Endodermal cell (in vitro differentiated cells): Measurements from ENCODE around the gene RGL1. TPM values are rescaled to one million over a fixed set of nuclear protein-coding genes. Genes with fewer than 3 reads are reported as not detected.

ENCODE experiments used
- DNase-seq: peaks from one replicate; pipeline ENCODE4 v3.0.0-alpha.2; 2017
- H3K27ac ChIP-seq: 2 replicates; pipeline ENCODE4 v1.5.1; 2013; ENCODE audit warnings: mild to moderate bottlenecking, low read depth, low read length, moderate library complexity
- H3K27me3 ChIP-seq: 2 replicates; pipeline ENCODE4 v1.6.1; 2013; ENCODE audit warnings: mild to moderate bottlenecking, low read length, moderate library complexity; ENCODE audit not compliant: insufficient read depth, control insufficient read depth, poor library complexity, severe bottlenecking
- H3K36me3 ChIP-seq: 2 replicates; pipeline ENCODE4 v1.7.0; 2013; ENCODE audit warnings: mild to moderate bottlenecking, low read length, moderate library complexity; ENCODE audit not compliant: control insufficient read depth, insufficient read depth
- H3K4me1 ChIP-seq: one replicate; pipeline ENCODE4 v1.7.0; 2013; ENCODE audit warnings: low read length; ENCODE audit not compliant: control insufficient read depth, insufficient read depth
- H3K4me3 ChIP-seq: 2 replicates; pipeline ENCODE4 v1.5.1; 2013; ENCODE audit warnings: mild to moderate bottlenecking, low read length, moderate library complexity
- H3K9ac ChIP-seq: 2 replicates; pipeline ENCODE4 v1.6.1; 2013; ENCODE audit warnings: mild to moderate bottlenecking, low read length, moderate library complexity; ENCODE audit not compliant: poor library complexity, severe bottlenecking; ENCODE audit errors: extremely low read depth
- H3K9me3 ChIP-seq: 2 replicates; pipeline ENCODE4 v1.6.1; 2013; ENCODE audit warnings: mild to moderate bottlenecking, low read length, moderate library complexity; ENCODE audit not compliant: control insufficient read depth
- H3K27ac Mint-ChIP-seq: 2 replicates; pipeline ENCODE4 v1.8.0; 2020; ENCODE audit warnings: mixed read lengths
- H3K27me3 Mint-ChIP-seq: 2 replicates; pipeline ENCODE4 v1.8.0; 2021; ENCODE audit warnings: mild to moderate bottlenecking, mixed read lengths; ENCODE audit not compliant: insufficient read depth
- H3K36me3 Mint-ChIP-seq: 2 replicates; pipeline ENCODE4 v1.8.0; 2020; ENCODE audit warnings: low read depth, mixed read lengths
- H3K4me1 Mint-ChIP-seq: 2 replicates; pipeline ENCODE4 v1.8.0; 2020; ENCODE audit warnings: mixed read lengths
- H3K4me3 Mint-ChIP-seq: 2 replicates; pipeline ENCODE4 v1.8.0; 2020; ENCODE audit warnings: mild to moderate bottlenecking, moderate library complexity, mixed read lengths
- H3K9me3 Mint-ChIP-seq: 2 replicates; pipeline ENCODE4 v1.8.0; 2020; ENCODE audit warnings: mild to moderate bottlenecking, mixed read lengths
- CTCF ChIP-seq: fragments of 200-600 bp; sonication (generic); conservative IDR thresholded peaks from 2 replicates; pipeline ENCODE4 v1.5.0; 2021; ENCODE audit warnings: antibody characterized with exemption, mild to moderate bottlenecking
- WGBS, 2 experiments: methylation state at CpG; one replicate each; pipeline versions ENCODE4 v1.1.5 to v1.1.7; 2013; ENCODE audit warnings: missing lambda C conversion rate in 2 of 2, mixed read lengths in 1 of 2; ENCODE audit not compliant: insufficient coverage in 1 of 2, insufficient read length in 1 of 2; 5-methylcytosine and 5-hydroxymethylcytosine counted together
- total RNA-seq, 2 donors: library from RNA; stranded (reverse); fragmentation: NEBNext Ultra II Directional in 1 of 2; extraction: Animal tissue kit (Norgen Biotek cat#: 25700) in 1 of 2; gene quantifications; 2 replicates in 1 of 2; 3 replicates in 1 of 2; pipeline ENCODE4 v1.2.1, GENCODE V29; 2021

Gene RGL1
- total RNA-seq, 2 donors from 2014 or later: 0.15 to 2.6 TPM

GRCh38 chr1:183962903-183963302 is 158.0 kb downstream of the RGL1 start:
- Mint-ChIP-seq H3K36me3 (no peaks in the 10 kb centered on the region), H3K27me3 (peaks cover 1% of the 10 kb centered on the region), H3K27ac (no peak overlapping the region), H3K9me3 (no peaks in the 10 kb centered on the region), H3K4me1 (no peaks in the 10 kb centered on the region), H3K4me3 (no peak overlapping the region)
- Histone ChIP-seq H3K36me3 (no peaks in the 10 kb centered on the region), H3K4me1 (no peaks in the 10 kb centered on the region), H3K27me3 (no peaks in the 10 kb centered on the region), H3K9ac (no peak overlapping the region), H3K4me3 (no peak overlapping the region), H3K27ac (no peak overlapping the region), H3K9me3 (no peaks in the 10 kb centered on the region)
- no peak for TF ChIP-seq CTCF
- WGBS, 2 experiments: 95 to 100% methylated on average over 2 to 3 of the region's 3 CpGs
- DNase-seq: no peak

- Mint-ChIP-seq H3K27me3 (peaks cover 1% of the 10 kb centered on the region), H3K36me3 (no peaks in the 10 kb centered on the region), H3K4me1 (no peaks in the 10 kb centered on the region), H3K27ac (no peak overlapping the region), H3K4me3 (no peak overlapping the region), H3K9me3 (no peaks in the 10 kb centered on the region)
- TF ChIP-seq CTCF: no peak
- H3K36me3 ChIP-seq: no peaks in the 10 kb centered on the region
- H3K27me3 ChIP-seq: no peaks in the 10 kb centered on the region
- no peak overlapping the region for H3K4me3 ChIP-seq
- WGBS, 2 experiments: 88 to 100% methylated on average over 1 of the region's 1 CpG
- H3K9me3 ChIP-seq: no peaks in the 10 kb centered on the region
- H3K27ac ChIP-seq: no peak overlapping the region
- DNase-seq: no peak
- peaks cover 2% of the 10 kb centered on the region for H3K4me1 ChIP-seq
- H3K9ac ChIP-seq: no peak overlapping the region
Measured at GRCh38 chr1:183965726-183966125, 160.8 kb downstream of the RGL1 start.

GRCh38 chr1:183966487-183966886 is 161.6 kb downstream of the RGL1 start:
- Mint-ChIP-seq H3K27me3 (peaks cover 1% of the 10 kb centered on the region), H3K9me3 (no peaks in the 10 kb centered on the region), H3K4me3 (no peak overlapping the region), H3K4me1 (no peaks in the 10 kb centered on the region), H3K36me3 (no peaks in the 10 kb centered on the region), H3K27ac (no peak overlapping the region)
- Histone ChIP-seq H3K4me3 (no peak overlapping the region), H3K4me1 (peaks cover 2% of the 10 kb centered on the region), H3K9me3 (no peaks in the 10 kb centered on the region), H3K27me3 (no peaks in the 10 kb centered on the region), H3K36me3 (no peaks in the 10 kb centered on the region), H3K27ac (no peak overlapping the region), H3K9ac (no peak overlapping the region)
- 88 to 98% methylated on average over 1 to 3 of the region's 3 CpGs for WGBS, 2 experiments
- no peak for TF ChIP-seq CTCF
- no peak for DNase-seq
